GM12872 (cell line): Measurements from ENCODE around the gene RAE1.

ENCODE experiments used
- CTCF ChIP-seq: IDR thresholded peaks from 3 replicates; pipeline ENCODE4 v1.5.1; 2011; ENCODE audit warnings: low read depth, mild to moderate bottlenecking, low read length, moderate library complexity; ENCODE audit not compliant: insufficient read depth

The RAE1 gene

GRCh38 chr20:57351042-57351783 lies at the start of gene RAE1:
RAE1 (plus strand) TSS chr20:57351255; CDS start chr20:57354039, 2,784 bp downstream.
- TF ChIP-seq CTCF: no peak

GRCh38 chr20:57306747-57307146 lies 44.3 kb upstream of the RAE1 start:
- TF ChIP-seq CTCF: no peak

- no peak for TF ChIP-seq CTCF
These were observed 42.4 kb upstream of the RAE1 start for GRCh38 chr20:57308451-57309271.

- no peak for TF ChIP-seq CTCF
These were observed 41.4 kb upstream of the RAE1 start for GRCh38 chr20:57309544-57310115.

- TF ChIP-seq CTCF: no peak
These were observed 40.1 kb upstream of the RAE1 start for GRCh38 chr20:57310821-57311514.

- no peak for TF ChIP-seq CTCF
These were observed 38.9 kb upstream of the RAE1 start for GRCh38 chr20:57312138-57312537.

GRCh38 chr20:57313230-57313629 lies 37.8 kb upstream of the RAE1 start:
- TF ChIP-seq CTCF: no peak
